Islet precursor cell (in vitro differentiated cells): Measurements from ENCODE around the gene LINC00632.

Experiments used
- DNase-seq: peaks from one replicate; pipeline ENCODE4 v3.0.0-alpha.2; 2018

The LINC00632 gene

DNA sequence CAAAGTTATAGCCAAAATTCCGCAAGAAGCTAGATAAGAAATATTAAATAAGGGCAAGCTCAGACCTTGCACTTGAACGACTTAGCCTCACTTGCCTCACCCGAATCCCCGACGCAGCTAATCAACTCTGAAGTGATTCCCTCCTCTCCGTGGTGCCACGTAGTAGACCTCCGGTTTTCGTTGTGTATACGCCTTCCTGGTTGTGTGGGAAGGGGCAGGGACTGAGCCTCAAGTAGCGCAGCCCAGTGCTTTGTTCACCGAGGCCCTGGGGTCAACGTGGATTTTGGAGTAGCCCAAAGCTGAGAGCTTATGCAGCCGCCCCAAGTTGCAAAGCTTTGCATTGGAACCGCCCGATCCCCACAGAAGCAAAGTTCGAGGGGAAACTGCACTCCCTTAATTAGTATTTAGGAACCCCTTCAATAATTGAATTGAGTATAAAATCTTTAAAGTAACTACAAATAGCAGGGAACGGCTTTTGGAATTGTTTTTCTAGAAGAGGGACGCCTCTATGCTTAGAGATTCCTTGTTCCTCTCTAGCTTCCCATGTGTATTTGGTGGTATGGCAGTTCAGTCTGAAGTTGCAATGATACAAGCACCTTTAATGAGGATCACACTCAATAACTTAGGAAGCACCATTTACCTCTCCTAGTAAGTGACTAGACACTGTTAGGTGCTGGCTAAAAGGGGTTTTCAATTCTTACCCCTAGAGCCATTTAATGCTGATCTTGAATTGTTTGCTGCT is 55.7 kb downstream of the LINC00632 start:
- DNase-seq = peak; percentile 61

GRCh38 chrX:140766024-140766611 is 56.6 kb downstream of the LINC00632 start:
- DNase-seq = peak; percentile 63

- DNase-seq = no peak
These were observed 58.1 kb downstream of the LINC00632 start for GRCh38 chrX:140767646-140768045.

- no peak for DNase-seq
These were observed 65.7 kb downstream of the LINC00632 start for GRCh38 chrX:140775211-140775610.

GRCh38 chrX:140776320-140776719 is 66.8 kb downstream of the LINC00632 start:
- DNase-seq = no peak

- DNase-seq = no peak
These were observed 85.1 kb downstream of the LINC00632 start for GRCh38 chrX:140794642-140795041.

- no peak for DNase-seq
These were observed 89.7 kb downstream of the LINC00632 start for GRCh38 chrX:140799216-140799615.

GRCh38 chrX:140804292-140804691 is 94.7 kb downstream of the LINC00632 start:
- no peak for DNase-seq

GRCh38 chrX:140815868-140816267 is 106.3 kb downstream of the LINC00632 start:
- DNase-seq = peak; percentile 50

GRCh38 chrX:140817943-140818342 is 108.4 kb downstream of the LINC00632 start:
- no peak for DNase-seq

DNA sequence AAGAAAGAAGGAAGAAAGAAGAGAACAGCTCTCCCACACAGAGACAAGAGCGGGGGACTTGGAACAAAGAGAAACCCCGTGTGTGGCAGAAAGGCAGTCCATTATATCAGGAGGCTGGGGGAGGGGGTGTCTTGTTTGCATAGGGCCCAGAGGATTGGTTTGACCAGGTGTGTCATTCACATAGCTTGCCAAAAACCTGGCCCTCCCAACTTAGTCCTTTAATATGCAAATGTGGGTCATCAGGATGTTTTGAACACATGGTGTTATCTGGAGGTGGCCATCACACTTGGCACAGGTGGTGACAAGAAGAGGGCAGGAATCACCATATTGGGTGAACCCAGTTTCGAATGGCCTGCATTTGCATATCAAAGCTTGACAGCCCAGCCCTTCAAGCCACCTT is 111.7 kb downstream of the LINC00632 start:
- DNase-seq = no peak

GRCh38 chrX:140822184-140822583 is 112.6 kb downstream of the LINC00632 start:
- DNase-seq = no peak

- DNase-seq = no peak
These were observed 113.3 kb downstream of the LINC00632 start for GRCh38 chrX:140822861-140823260.

DNA sequence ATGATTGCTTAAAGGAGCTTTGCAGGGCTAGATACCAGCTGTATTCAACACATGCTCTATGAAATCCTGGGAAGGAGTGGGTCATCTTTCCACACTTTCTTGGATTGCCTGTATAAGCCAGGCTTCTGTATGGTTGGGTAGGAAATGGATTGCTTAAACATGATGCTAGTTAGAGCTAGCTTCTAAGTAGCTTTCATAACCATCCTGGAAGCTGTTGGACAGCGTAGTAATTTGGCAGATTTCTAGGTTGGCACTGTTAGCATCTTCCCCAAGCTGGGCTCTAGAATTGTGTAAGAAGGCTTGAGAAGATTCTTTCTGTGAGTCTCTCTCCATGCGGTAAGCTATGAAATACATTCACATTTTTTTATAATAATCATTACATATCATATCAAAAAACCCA is 127.3 kb downstream of the LINC00632 start:
- no peak for DNase-seq
